ENCODE data around the gene USP11. TPM values are rescaled to one million over a fixed set of nuclear protein-coding genes. Genes with fewer than 3 reads are reported as not detected.

USP11 gene
- total and polyA plus RNA-seq, 2 experiments from 2014 or later = 64.2 to 65.1 TPM

- Mint-ChIP-seq H3K9me3 (no peaks in the 10 kb centered on the region), H3K36me3 (ENCODE audit: low read depth) (peaks cover 38% of the 10 kb centered on the region)
- no peak for ATAC-seq
Measured at GRCh38 chrX:47184486-47184885, 48.3 kb upstream of the USP11 start.

More at GRCh38 chrX:47184486-47184885, 48.3 kb upstream of the USP11 start:
- Histone ChIP-seq H3K27ac (ENCODE audit: low read depth) (no peak overlapping the region), H3K4me1 (ENCODE audit: insufficient read depth) (no peaks in the 10 kb centered on the region), H3K4me3 (no peak overlapping the region), H3K79me2 (replicated peaks; ENCODE audit: insufficient read depth) (no peaks in the 10 kb centered on the region), H3K4me2 (no peak overlapping the region), H3K27me3 (ENCODE audit: insufficient read depth) (no peaks in the 10 kb centered on the region), H3K9me2 (ENCODE audit: insufficient read depth) (no peaks in the 10 kb centered on the region), H2AFZ (no peak overlapping the region), H4K20me1 (replicated peaks; ENCODE audit: insufficient read depth) (no peaks in the 10 kb centered on the region), H3K36me3 (ENCODE audit: insufficient read depth) (no peaks in the 10 kb centered on the region), H3F3A (replicated peaks; ENCODE audit: low read depth) (0 out of 2 replicates have a peak, but pooled peaks cover 2% of the 10 kb centered on the region)
- no peak overlapping the region for H3K27ac Mint-ChIP-seq
- peaks cover 3% of the 10 kb centered on the region; the same call in 2 of the 3 replicates for H3K4me1 Mint-ChIP-seq
- peaks cover 3% of the 10 kb centered on the region for H3K27me3 Mint-ChIP-seq (ENCODE audit: insufficient read depth, low read depth, poor library complexity)
- no peak for DNase-seq (ENCODE audit: low spot score)
- no peak overlapping the region for H3K4me3 Mint-ChIP-seq
- TF ChIP-seq CTCF (conservative IDR thresholded peaks at IDR 0.05; ENCODE audit: low read depth in 2 of 2) (no peak), CREB1 (CRISPR knock-in tag; IDR thresholded peaks at IDR 0.05; ENCODE audit: low read depth) (no peak), STAT1 (IDR thresholded peaks at IDR 0.05; ENCODE audit: unreplicated experiment) (no peak), ZNF331 (CRISPR knock-in tag; IDR thresholded peaks at IDR 0.05; ENCODE audit: low read depth) (no peak), REST (IDR thresholded peaks at IDR 0.05; ENCODE audit: unreplicated experiment) (no peak), ZNF114 (CRISPR knock-in tag; IDR thresholded peaks at IDR 0.05) (no peak), ETS1 (IDR thresholded peaks at IDR 0.05) (no peak), JUNB (IDR thresholded peaks at IDR 0.05; ENCODE audit: unreplicated experiment) (no peak), EZH2phosphoT487 (IDR thresholded peaks at IDR 0.05; ENCODE audit: unreplicated experiment) (no peak), NANOG (IDR thresholded peaks at IDR 0.05; ENCODE audit: borderline replicate concordance) (no peak), EZH2 (IDR thresholded peaks at IDR 0.05; ENCODE audit: low read depth, unreplicated experiment) (no peak)
